KMS-11 (cell line): ENCODE results near the gene GLI1.
A peak's percentile ranks its signal among the peaks of the same experiment; 100 is the strongest.

Experiments used
- H2AFZ ChIP-seq: fragments of 200-600 bp; sonication (generic); 2 replicates; pipeline ENCODE4 v1.6.1; 2016; ENCODE audit warnings: antibody characterized with exemption, mixed run types, low read depth
- H3K27ac ChIP-seq: fragments of 200-600 bp; sonication (generic); 2 replicates; pipeline ENCODE4 v1.6.1; 2016; ENCODE audit warnings: mild to moderate bottlenecking, mixed run types
- H3K27me3 ChIP-seq: fragments of 200-600 bp; sonication (generic); 2 replicates; pipeline ENCODE4 v1.6.1; 2017; ENCODE audit warnings: mild to moderate bottlenecking, low read depth, mixed run types, moderate library complexity; ENCODE audit not compliant: insufficient read depth
- H3K36me3 ChIP-seq: fragments of 200-600 bp; sonication (generic); 2 replicates; pipeline ENCODE4 v1.6.1; 2017; ENCODE audit warnings: mild to moderate bottlenecking, mixed run types; ENCODE audit not compliant: insufficient read depth
- H3K4me1 ChIP-seq: fragments of 200-600 bp; sonication (generic); 2 replicates; pipeline ENCODE4 v1.6.1; 2016; ENCODE audit warnings: mild to moderate bottlenecking, low read depth, mixed run types; ENCODE audit not compliant: poor library complexity, severe bottlenecking
- H3K4me2 ChIP-seq: fragments of 200-600 bp; sonication (generic); 2 replicates; pipeline ENCODE4 v1.7.0; 2016; ENCODE audit warnings: mild to moderate bottlenecking, mixed run types
- H3K4me3 ChIP-seq: fragments of 200-600 bp; sonication (generic); IDR thresholded peaks from 2 replicates; pipeline ENCODE4 v1.6.1; 2017; ENCODE audit warnings: low read depth, low read length, mixed read lengths; ENCODE audit not compliant: insufficient read depth
- H3K79me2 ChIP-seq: fragments of 200-600 bp; sonication (generic); 2 replicates; pipeline ENCODE4 v1.6.1; 2016; ENCODE audit warnings: low read depth, mixed run types; ENCODE audit not compliant: insufficient read depth
- H3K9ac ChIP-seq: fragments of 200-600 bp; sonication (generic); 2 replicates; pipeline ENCODE4 v1.6.1; 2016; ENCODE audit warnings: mild to moderate bottlenecking, mixed run types
- H4K20me1 ChIP-seq: fragments of 200-600 bp; sonication (generic); 2 replicates; pipeline ENCODE4 v1.6.1; 2016; ENCODE audit warnings: mild to moderate bottlenecking, mixed run types; ENCODE audit not compliant: insufficient read depth
- TF ChIP-seq, protein P1 (sequence below): fragments of 200-600 bp; sonication (generic); conservative IDR thresholded peaks from 2 replicates; pipeline ENCODE4 v1.6.1; 2017; ENCODE audit warnings: low read depth, mild to moderate bottlenecking, antibody characterized with exemption, low read length, moderate library complexity, mixed read lengths

GLI1 gene

DNA sequence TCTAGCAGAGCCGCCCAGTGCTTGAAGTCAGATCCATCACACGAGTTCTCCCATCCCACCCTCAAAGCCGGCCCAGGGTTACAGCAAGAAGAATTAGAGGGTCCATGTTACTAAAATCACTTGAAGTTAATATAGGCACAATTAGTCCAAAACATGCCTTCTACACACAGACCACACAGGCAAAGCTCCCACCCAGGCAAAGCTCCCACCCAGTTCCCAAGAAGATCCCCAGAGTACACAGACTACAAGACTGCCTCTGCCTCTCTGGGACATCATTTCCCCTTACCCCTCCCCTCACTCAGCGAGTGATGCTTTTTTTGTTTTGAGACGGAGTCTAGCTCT lies 3.3 kb downstream of the GLI1 start:
- no peak overlapping the region for H3K4me3 ChIP-seq
- no peaks in the 10 kb centered on the region for H3K36me3 ChIP-seq
- H3K79me2 ChIP-seq, result no peaks in the 10 kb centered on the region
- H3K9ac ChIP-seq, result no peak overlapping the region
- H3K4me1 ChIP-seq, result peaks cover 29% of the 10 kb centered on the region
- no peaks in the 10 kb centered on the region for H4K20me1 ChIP-seq
- TF ChIP-seq, protein P1, sequence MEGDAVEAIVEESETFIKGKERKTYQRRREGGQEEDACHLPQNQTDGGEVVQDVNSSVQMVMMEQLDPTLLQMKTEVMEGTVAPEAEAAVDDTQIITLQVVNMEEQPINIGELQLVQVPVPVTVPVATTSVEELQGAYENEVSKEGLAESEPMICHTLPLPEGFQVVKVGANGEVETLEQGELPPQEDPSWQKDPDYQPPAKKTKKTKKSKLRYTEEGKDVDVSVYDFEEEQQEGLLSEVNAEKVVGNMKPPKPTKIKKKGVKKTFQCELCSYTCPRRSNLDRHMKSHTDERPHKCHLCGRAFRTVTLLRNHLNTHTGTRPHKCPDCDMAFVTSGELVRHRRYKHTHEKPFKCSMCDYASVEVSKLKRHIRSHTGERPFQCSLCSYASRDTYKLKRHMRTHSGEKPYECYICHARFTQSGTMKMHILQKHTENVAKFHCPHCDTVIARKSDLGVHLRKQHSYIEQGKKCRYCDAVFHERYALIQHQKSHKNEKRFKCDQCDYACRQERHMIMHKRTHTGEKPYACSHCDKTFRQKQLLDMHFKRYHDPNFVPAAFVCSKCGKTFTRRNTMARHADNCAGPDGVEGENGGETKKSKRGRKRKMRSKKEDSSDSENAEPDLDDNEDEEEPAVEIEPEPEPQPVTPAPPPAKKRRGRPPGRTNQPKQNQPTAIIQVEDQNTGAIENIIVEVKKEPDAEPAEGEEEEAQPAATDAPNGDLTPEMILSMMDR, result peak; percentile 77
- peak overlapping the region; percentile 88 for H3K4me2 ChIP-seq
- H3K27ac ChIP-seq, result no peak overlapping the region
- H2AFZ ChIP-seq, result peak overlapping the region; percentile 53
- peaks cover 67% of the 10 kb centered on the region for H3K27me3 ChIP-seq

GRCh38 chr12:57464569-57464968 lies 5.0 kb downstream of the GLI1 start:
- Histone ChIP-seq H3K9ac (no peak overlapping the region), H4K20me1 (no peaks in the 10 kb centered on the region), H3K4me2 (no peak overlapping the region), H3K4me1 (peaks cover 20% of the 10 kb centered on the region), H3K36me3 (no peaks in the 10 kb centered on the region), H3K79me2 (no peaks in the 10 kb centered on the region), H3K4me3 (no peak overlapping the region), H3K27me3 (peaks cover 84% of the 10 kb centered on the region), H3K27ac (no peak overlapping the region), H2AFZ (no peak overlapping the region)
- TF ChIP-seq, protein P1, result no peak

GRCh38 chr12:57465030-57465746 lies 5.6 kb downstream of the GLI1 start:
- Histone ChIP-seq H3K36me3 (no peaks in the 10 kb centered on the region), H3K4me1 (peaks cover 18% of the 10 kb centered on the region), H3K27me3 (peaks cover 90% of the 10 kb centered on the region), H3K9ac (no peak overlapping the region), H4K20me1 (no peaks in the 10 kb centered on the region), H2AFZ (no peak overlapping the region), H3K4me3 (no peak overlapping the region), H3K27ac (no peak overlapping the region), H3K4me2 (no peak overlapping the region), H3K79me2 (no peaks in the 10 kb centered on the region)
- TF ChIP-seq, protein P1, result no peak

DNA sequence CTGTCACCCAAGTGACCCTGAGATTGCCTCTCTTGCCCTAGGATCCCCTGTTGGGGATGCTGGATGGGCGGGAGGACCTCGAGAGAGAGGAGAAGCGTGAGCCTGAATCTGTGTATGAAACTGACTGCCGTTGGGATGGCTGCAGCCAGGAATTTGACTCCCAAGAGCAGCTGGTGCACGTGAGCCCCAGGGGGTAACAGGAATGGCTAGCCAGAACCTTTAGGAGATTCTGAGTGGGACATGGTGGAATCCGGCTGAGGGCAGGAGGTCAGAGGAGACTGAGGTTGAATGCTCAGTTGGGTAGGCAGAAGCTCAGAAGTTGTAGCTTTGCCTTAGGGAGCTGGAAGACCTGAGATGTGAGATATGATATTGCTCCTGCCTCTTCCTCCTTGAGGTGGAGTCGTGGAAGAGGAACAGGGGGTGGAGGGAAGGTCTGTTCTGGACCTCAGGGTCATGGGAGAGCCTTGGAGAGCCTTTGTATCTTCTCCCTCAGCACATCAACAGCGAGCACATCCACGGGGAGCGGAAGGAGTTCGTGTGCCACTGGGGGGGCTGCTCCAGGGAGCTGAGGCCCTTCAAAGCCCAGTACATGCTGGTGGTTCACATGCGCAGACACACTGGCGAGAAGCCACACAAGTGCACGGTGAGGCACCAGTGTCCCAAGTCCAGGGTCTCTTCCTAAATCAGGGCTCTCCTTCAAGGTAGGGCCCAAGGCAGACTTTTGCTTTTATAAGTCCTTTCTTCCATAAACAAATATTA lies 6.3 kb downstream of the GLI1 start:
- TF ChIP-seq, protein P1, result no peak
- H3K9ac ChIP-seq, result no peak overlapping the region
- H2AFZ ChIP-seq, result no peak overlapping the region
- peaks cover 90% of the 10 kb centered on the region for H3K27me3 ChIP-seq
- peaks cover 11% of the 10 kb centered on the region for H3K4me1 ChIP-seq
- no peaks in the 10 kb centered on the region for H3K36me3 ChIP-seq
- H3K79me2 ChIP-seq, result no peaks in the 10 kb centered on the region
- H3K4me2 ChIP-seq, result no peak overlapping the region
- H3K4me3 ChIP-seq, result no peak overlapping the region
- H4K20me1 ChIP-seq, result no peaks in the 10 kb centered on the region
- no peak overlapping the region for H3K27ac ChIP-seq
